IPS-NIHi7 (cell line): ENCODE data around the gene ATP10B.
A peak's percentile ranks its signal among the peaks of the same experiment; 100 is the strongest.
"Not testable (repeated sequence)": the region's sequence is repeated elsewhere in the genome, so short reads cannot be mapped to it uniquely, and the experiment has no call there.

Experiments
- DNase-seq: peaks from one replicate; pipeline ENCODE4 v3.0.0; 2012; ENCODE audit warnings: mixed read lengths; ENCODE audit errors: extremely low spot score

ATP10B gene

GRCh38 chr5:160831801-160832200 is 20.2 kb downstream of the ATP10B start:
- no peak for DNase-seq

GRCh38 chr5:160824301-160825001 is 27.6 kb downstream of the ATP10B start:
- no peak for DNase-seq

DNA sequence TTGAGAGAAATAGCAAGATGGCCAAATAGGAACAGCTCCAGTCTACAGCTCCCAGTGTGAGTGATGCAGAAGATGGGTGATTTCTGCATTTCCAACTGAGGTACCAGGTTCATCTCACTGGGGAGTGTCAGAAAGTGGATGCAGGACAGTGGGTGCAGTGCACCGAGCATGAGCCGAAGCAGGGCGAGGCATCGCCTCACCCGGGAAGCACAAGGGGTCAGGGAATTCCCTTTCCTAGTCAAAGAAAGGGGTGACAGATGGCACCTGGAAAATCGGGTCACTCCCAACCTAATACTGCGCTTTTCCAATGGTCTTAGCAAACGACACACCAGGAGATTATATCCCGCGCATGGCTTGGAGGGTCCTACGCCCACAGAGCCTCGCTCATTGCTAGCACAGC is 39.0 kb downstream of the ATP10B start:
- not testable (repeated sequence) for DNase-seq

- no peak for DNase-seq
These were observed 46.6 kb downstream of the ATP10B start for GRCh38 chr5:160805376-160805775.

GRCh38 chr5:160802592-160802991 is 49.4 kb downstream of the ATP10B start:
- DNase-seq, result peak; percentile 20

- DNase-seq, result no peak
These were observed 51.4 kb downstream of the ATP10B start for GRCh38 chr5:160800375-160801275.

GRCh38 chr5:160799184-160799583 is 52.8 kb downstream of the ATP10B start:
- DNase-seq, result no peak

DNA sequence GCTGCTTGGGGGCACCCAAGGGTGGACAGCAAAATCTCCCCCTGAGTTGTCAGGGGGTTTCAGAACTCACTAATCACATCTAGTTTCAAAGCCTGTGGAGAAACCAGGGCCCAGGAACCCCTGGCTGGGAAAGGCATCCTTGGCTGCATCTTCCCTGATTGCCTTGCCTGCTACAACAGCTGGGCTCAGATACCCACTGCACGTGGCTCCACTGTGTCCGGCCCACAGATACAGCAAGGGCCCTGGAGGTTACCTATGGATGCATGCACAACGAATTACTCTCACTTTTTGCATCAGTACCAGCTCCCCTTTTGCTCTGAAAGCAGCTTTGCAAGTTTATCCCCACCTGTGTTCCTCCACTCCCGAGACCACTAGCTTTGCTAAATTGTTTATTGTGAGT is 55.0 kb downstream of the ATP10B start:
- DNase-seq, result no peak

DNA sequence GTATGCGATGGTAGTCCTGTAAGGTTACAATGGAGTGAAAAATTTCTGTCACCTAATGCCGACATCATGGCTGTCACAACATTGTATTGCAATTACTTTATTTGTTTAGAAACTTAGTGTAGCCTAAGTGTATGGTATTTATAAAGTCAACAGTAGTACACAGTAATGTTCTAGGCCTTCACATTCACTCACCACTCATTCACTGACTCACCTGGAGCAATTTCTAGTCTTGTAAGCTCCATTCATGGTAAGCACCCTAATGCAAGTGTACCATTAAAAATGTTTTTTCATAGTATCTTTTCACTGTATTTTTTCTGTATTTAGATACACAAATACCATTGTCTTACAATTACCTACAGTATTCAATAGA is 58.5 kb downstream of the ATP10B start:
- DNase-seq, result no peak

GRCh38 chr5:160792732-160793529 is 59.1 kb downstream of the ATP10B start:
- DNase-seq, result no peak

GRCh38 chr5:160792281-160792680 is 59.7 kb downstream of the ATP10B start:
- no peak for DNase-seq

- no peak for DNase-seq
These were observed 62.7 kb downstream of the ATP10B start for GRCh38 chr5:160789219-160789859.

DNA sequence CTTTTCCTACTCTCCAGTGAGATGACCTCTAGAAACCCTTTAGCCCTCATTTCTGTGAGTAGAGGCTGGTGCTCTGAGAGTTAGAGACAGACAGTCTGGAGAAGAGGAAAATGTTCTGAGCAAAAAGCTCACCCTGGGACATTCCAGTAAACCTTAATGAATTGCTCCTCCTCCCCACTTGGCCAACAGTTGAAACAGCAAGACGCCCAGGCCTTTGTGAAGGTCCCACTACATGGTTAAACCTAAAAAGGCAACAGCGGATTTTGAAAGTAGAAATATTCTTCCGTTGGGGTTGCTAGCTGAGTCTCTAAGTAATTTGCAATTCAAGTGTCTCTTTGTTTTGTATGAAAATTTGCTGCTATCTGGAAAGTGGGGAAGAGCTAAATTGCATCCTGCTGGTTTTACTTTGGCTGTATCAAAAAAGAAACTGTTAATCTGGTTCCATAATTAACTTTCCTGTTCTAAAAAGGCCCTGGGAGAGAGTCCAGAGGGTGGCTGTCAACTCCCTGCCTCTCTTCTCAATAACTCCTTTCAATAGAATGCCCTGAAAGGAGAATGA is 63.8 kb downstream of the ATP10B start:
- DNase-seq, result no peak

DNA sequence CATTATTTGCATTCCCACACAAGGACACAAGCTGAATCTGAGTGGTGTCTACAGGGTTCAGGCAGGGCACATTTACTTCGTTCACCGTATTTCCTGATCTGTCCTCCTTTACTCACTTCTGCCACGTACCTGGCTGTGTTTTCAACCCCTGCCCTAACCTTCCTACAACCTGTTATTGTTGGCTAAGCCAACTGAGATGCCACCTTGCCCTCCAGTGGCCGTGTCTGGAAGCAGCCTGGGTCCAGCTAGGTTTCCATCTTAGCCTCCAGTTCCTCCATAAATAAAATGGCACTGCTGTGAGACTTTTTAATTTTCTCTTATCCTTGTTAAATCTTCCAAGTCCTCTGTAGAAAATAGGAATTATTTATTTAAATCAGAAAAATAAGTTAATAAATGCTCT is 64.8 kb downstream of the ATP10B start:
- peak; percentile 71 for DNase-seq

- DNase-seq, result no peak
These were observed 77.2 kb downstream of the ATP10B start for GRCh38 chr5:160774666-160775315.

DNA sequence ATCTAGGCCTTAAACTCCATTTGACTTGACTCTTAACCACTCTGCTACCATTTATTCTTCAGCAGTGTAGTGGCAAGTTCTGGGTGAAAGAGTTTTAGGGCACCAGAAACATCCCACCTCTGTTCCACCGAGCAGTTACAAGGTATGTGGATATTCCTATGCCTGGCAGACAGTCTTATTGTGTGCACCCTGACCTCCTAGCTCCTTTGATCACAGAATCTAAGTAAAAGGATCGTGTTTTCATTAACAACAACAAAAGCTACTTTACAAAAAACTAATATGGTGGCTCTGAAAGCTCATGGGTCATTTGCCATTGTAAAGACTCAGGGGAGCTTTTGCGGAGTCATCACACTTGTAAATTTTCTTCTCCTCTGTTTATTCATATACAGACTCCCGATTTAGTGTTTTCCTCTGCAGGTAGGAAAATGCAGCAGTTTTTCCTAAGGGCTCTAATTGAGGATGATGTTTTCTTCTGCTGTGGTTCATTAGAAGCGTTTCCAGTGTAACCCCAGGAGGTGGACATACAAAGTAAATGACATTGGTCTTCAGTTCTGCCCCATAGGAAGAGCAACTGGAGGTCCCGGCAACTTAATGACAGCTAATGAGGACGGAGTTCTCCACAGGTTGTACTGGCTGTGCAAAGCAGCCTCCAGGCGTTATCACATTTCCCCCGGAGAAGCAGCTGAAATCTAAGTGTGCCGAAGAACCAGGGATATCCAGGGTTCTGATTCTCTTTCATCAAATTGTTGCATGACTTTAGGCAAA is 78.2 kb downstream of the ATP10B start:
- DNase-seq, result no peak

- DNase-seq, result no peak
These were observed 79.2 kb downstream of the ATP10B start for GRCh38 chr5:160772854-160773253.

DNA sequence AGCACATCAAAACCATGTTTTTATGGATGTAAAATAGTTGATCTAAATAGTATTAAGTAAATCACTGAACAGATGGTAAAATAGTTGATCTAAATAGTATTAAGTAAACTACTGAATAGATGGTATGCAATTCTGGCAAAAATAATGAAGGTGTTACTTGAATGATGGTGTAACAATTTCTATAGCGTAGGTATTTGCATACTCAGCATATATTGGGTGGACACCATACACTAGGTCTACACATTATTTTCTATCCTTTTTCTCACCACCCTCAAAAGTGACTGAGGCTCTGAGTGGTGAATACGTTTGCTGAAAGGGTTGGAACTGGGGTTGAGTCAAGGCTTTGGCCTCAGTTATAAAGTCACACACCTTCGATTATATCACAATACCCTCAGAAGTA is 81.3 kb downstream of the ATP10B start:
- no peak for DNase-seq

DNA sequence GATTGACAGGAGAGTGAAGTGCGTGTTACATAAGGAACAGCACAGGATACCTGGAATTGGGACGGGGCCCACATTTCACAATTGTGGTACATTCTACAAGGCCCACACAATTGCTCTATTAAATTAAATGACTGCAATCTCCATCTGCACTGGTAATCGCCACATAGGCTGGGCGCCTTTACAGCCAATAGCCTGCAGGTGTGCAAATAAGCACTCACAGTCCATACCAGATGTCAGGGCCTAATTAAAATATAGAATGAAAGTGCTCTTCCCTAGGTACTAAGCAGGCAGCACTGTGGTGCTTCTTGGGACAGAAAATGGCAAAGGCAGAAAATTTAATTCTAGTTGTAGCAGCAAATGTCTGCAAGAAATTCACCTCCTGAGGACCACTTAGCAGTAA is 82.7 kb downstream of the ATP10B start:
- DNase-seq, result no peak

GRCh38 chr5:160767062-160767461 is 84.9 kb downstream of the ATP10B start:
- no peak for DNase-seq
